ENCODE results near the gene DPYD.

The DPYD gene

GRCh38 chr1:97158691-97159096, 762.1 kb downstream of the DPYD start:
- no peaks in the 10 kb centered on the region for H3K36me3 ChIP-seq (ENCODE audit: insufficient read depth, low read length)
- H3K4me3 ChIP-seq (ENCODE audit: low read length, poor library complexity, severe bottlenecking): no peak overlapping the region
- H3K4me2 ChIP-seq (ENCODE audit: low read depth, low read length, poor library complexity, severe bottlenecking): no peak overlapping the region
- no peaks in the 10 kb centered on the region for H3K4me1 ChIP-seq (ENCODE audit: insufficient read depth, low read length, poor library complexity, severe bottlenecking)
- no peaks in the 10 kb centered on the region for H4K20me1 ChIP-seq (ENCODE audit: insufficient read depth, low read length, poor library complexity, severe bottlenecking)
- no peak overlapping the region for H3K9ac ChIP-seq (ENCODE audit: low read depth, low read length, poor library complexity, severe bottlenecking)
- H3K79me2 ChIP-seq (ENCODE audit: insufficient read depth, low read length): no peaks in the 10 kb centered on the region
- no peak for TF ChIP-seq EZH2phosphoT487 (IDR thresholded peaks at IDR 0.05; ENCODE audit: borderline replicate concordance)
- TF ChIP-seq CTCF (conservative IDR thresholded peaks at IDR 0.05; ENCODE audit: low read length): no peak
- H2AFZ ChIP-seq (ENCODE audit: low read length): no peak overlapping the region
- no peaks in the 10 kb centered on the region for H3K9me2 ChIP-seq (replicated peaks; ENCODE audit: low read depth, low read length)
- no peaks in the 10 kb centered on the region for H3K27me3 ChIP-seq (ENCODE audit: insufficient read depth, low read length, poor library complexity, severe bottlenecking)
- no peaks in the 10 kb centered on the region for H3F3A ChIP-seq (ENCODE audit: low read depth)
- no peaks in the 10 kb centered on the region for H3K9me3 ChIP-seq (ENCODE audit: insufficient read depth, low read depth, low read length)

- H3K9me2 ChIP-seq (replicated peaks; ENCODE audit: low read depth, low read length): no peaks in the 10 kb centered on the region
- H3K79me2 ChIP-seq (ENCODE audit: insufficient read depth, low read length): no peaks in the 10 kb centered on the region
- no peaks in the 10 kb centered on the region for H4K20me1 ChIP-seq (ENCODE audit: insufficient read depth, low read length, poor library complexity, severe bottlenecking)
- no peak for TF ChIP-seq EZH2phosphoT487 (IDR thresholded peaks at IDR 0.05; ENCODE audit: borderline replicate concordance)
- H3K4me1 ChIP-seq (ENCODE audit: insufficient read depth, low read length, poor library complexity, severe bottlenecking): no peaks in the 10 kb centered on the region
- H3K36me3 ChIP-seq (ENCODE audit: insufficient read depth, low read length): no peaks in the 10 kb centered on the region
- H3F3A ChIP-seq (ENCODE audit: low read depth): no peaks in the 10 kb centered on the region
- no peak overlapping the region for H3K4me3 ChIP-seq (ENCODE audit: low read length, poor library complexity, severe bottlenecking)
- H3K9ac ChIP-seq (ENCODE audit: low read depth, low read length, poor library complexity, severe bottlenecking): no peak overlapping the region
- no peak overlapping the region for H2AFZ ChIP-seq (ENCODE audit: low read length)
- no peaks in the 10 kb centered on the region for H3K27me3 ChIP-seq (ENCODE audit: insufficient read depth, low read length, poor library complexity, severe bottlenecking)
- H3K9me3 ChIP-seq (ENCODE audit: insufficient read depth, low read depth, low read length): no peaks in the 10 kb centered on the region
- no peak overlapping the region for H3K4me2 ChIP-seq (ENCODE audit: low read depth, low read length, poor library complexity, severe bottlenecking)
These were observed 762.8 kb downstream of the DPYD start for GRCh38 chr1:97157991-97158390.

GRCh38 chr1:97151651-97152050, 769.2 kb downstream of the DPYD start:
- H3K4me2 ChIP-seq (ENCODE audit: low read depth, low read length, poor library complexity, severe bottlenecking): no peak overlapping the region
- H3K27me3 ChIP-seq (ENCODE audit: insufficient read depth, low read length, poor library complexity, severe bottlenecking): no peaks in the 10 kb centered on the region
- H3K9me2 ChIP-seq (replicated peaks; ENCODE audit: low read depth, low read length): no peaks in the 10 kb centered on the region
- no peak overlapping the region for H2AFZ ChIP-seq (ENCODE audit: low read length)
- H3K4me3 ChIP-seq (ENCODE audit: low read length, poor library complexity, severe bottlenecking): no peak overlapping the region
- TF ChIP-seq EZH2phosphoT487 (IDR thresholded peaks at IDR 0.05; ENCODE audit: borderline replicate concordance): no peak
- no peak for TF ChIP-seq CTCF (conservative IDR thresholded peaks at IDR 0.05; ENCODE audit: low read length)
- no peak overlapping the region for H3K9ac ChIP-seq (ENCODE audit: low read depth, low read length, poor library complexity, severe bottlenecking)
- H3K79me2 ChIP-seq (ENCODE audit: insufficient read depth, low read length): no peaks in the 10 kb centered on the region
- H4K20me1 ChIP-seq (ENCODE audit: insufficient read depth, low read length, poor library complexity, severe bottlenecking): no peaks in the 10 kb centered on the region
- no peaks in the 10 kb centered on the region for H3K9me3 ChIP-seq (ENCODE audit: insufficient read depth, low read depth, low read length)
- H3K36me3 ChIP-seq (ENCODE audit: insufficient read depth, low read length): no peaks in the 10 kb centered on the region
- no peaks in the 10 kb centered on the region for H3F3A ChIP-seq (ENCODE audit: low read depth)
- no peaks in the 10 kb centered on the region for H3K4me1 ChIP-seq (ENCODE audit: insufficient read depth, low read length, poor library complexity, severe bottlenecking)

GRCh38 chr1:97145321-97145956, 775.4 kb downstream of the DPYD start:
- no peak overlapping the region for H3K4me2 ChIP-seq (ENCODE audit: low read depth, low read length, poor library complexity, severe bottlenecking)
- H3K9me2 ChIP-seq (replicated peaks; ENCODE audit: low read depth, low read length): no peaks in the 10 kb centered on the region
- TF ChIP-seq CTCF (conservative IDR thresholded peaks at IDR 0.05; ENCODE audit: low read length) (no peak), EZH2phosphoT487 (IDR thresholded peaks at IDR 0.05; ENCODE audit: borderline replicate concordance) (no peak)
- no peak overlapping the region for H3K4me3 ChIP-seq (ENCODE audit: low read length, poor library complexity, severe bottlenecking)
- no peaks in the 10 kb centered on the region for H3K4me1 ChIP-seq (ENCODE audit: insufficient read depth, low read length, poor library complexity, severe bottlenecking)
- H3K9me3 ChIP-seq (ENCODE audit: insufficient read depth, low read depth, low read length): no peaks in the 10 kb centered on the region
- H3F3A ChIP-seq (ENCODE audit: low read depth): no peaks in the 10 kb centered on the region
- no peaks in the 10 kb centered on the region for H3K36me3 ChIP-seq (ENCODE audit: insufficient read depth, low read length)
- no peaks in the 10 kb centered on the region for H3K27me3 ChIP-seq (ENCODE audit: insufficient read depth, low read length, poor library complexity, severe bottlenecking)
- no peaks in the 10 kb centered on the region for H3K79me2 ChIP-seq (ENCODE audit: insufficient read depth, low read length)
- no peak overlapping the region for H3K9ac ChIP-seq (ENCODE audit: low read depth, low read length, poor library complexity, severe bottlenecking)
- no peak overlapping the region for H2AFZ ChIP-seq (ENCODE audit: low read length)
- no peaks in the 10 kb centered on the region for H4K20me1 ChIP-seq (ENCODE audit: insufficient read depth, low read length, poor library complexity, severe bottlenecking)

All from Loucy (cell line).